GM15510 (cell line): ENCODE data around the gene MAP6.

Experiments used
- POLR2A ChIP-seq: IDR thresholded peaks from 3 replicates; pipeline ENCODE4 v1.6.1; 2011; ENCODE audit warnings: borderline replicate concordance; ENCODE audit not compliant: insufficient read length; ENCODE audit errors: extremely low read depth

MAP6 gene

DNA sequence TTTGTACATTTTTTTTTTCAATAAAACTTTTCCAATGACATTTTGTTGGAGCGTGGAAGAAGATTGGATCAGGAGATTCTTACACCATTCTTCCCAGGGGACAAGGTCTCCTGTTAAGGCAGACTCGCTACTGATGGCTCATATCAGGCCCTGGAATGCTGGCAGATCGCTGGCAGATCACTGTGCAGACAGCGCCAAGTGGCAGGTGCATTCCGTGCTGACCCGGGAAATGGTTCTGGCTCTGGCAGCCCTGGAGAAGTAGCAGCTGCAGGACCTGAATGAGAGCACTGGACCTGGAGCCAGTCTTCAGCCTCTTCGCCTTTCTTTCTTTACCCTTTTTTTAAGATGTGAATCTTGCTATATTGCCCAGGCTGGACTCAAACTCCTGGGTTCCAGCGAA, 96.1 kb downstream of the MAP6 start:
- TF ChIP-seq POLR2A = no peak

DNA sequence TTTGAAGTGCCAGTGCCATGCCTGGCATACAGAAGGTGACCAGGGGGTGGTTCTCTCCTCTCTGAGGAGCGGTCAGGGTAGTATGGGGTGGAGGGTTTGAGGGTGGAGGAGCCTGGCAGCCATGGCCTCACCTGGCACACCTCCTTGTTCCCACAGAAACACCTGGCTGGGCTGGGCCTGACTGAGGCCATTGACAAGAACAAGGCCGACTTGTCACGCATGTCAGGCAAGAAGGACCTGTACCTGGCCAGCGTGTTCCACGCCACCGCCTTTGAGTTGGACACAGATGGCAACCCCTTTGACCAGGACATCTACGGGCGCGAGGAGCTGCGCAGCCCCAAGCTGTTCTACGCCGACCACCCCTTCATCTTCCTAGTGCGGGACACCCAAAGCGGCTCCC, 97.2 kb downstream of the MAP6 start:
- no peak for TF ChIP-seq POLR2A

DNA sequence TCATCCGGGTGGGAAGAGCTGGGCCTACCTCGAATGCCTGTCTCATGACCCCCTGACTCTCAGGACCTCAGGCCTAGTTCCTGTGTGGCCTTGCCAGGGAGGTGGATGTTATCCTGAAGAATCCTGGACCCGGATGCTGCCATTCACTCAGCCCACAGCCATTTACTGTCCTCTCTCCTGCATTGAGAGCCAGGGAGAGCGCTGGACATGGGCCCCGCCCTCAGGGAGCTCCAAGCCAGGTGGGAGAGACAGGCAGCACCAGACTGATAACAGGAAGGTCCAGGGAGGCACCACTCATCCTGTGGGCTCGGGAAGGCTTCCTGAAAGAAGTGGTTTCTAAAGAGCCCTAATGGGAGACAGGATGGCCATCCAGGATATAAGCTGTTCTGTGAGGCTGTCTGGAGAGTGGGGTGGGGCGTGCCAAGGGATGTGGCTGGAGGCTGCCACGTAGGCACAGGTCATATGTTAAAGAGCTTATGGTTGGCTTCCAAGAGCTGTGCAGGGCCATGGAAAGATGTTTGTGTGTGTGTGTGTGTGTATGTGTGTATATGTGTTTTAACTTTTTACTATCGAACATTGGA, 98.2 kb downstream of the MAP6 start:
- TF ChIP-seq POLR2A = no peak

DNA sequence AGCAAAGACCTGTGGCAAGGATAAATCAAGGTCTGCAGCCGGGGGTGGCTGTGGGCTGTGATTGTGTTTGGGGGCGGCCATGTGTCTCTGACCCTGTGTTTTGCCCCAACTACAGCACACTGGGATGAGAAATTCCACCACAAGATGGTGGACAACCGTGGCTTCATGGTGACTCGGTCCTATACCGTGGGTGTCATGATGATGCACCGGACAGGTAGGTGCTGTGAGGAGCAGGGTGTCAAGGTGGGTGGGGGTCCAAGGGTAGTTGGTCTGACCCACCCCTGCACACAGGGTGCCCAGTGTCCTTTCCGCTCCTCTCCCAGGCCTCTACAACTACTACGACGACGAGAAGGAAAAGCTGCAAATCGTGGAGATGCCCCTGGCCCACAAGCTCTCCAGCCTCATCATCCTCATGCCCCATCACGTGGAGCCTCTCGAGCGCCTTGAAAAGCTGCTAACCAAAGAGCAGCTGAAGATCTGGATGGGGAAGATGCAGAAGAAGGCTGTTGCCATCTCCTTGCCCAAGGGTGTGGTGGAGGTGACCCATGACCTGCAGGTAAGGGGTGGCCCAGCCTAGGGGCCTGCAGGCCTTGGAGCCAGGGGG, 100.1 kb downstream of the MAP6 start:
- TF ChIP-seq POLR2A = no peak

DNA sequence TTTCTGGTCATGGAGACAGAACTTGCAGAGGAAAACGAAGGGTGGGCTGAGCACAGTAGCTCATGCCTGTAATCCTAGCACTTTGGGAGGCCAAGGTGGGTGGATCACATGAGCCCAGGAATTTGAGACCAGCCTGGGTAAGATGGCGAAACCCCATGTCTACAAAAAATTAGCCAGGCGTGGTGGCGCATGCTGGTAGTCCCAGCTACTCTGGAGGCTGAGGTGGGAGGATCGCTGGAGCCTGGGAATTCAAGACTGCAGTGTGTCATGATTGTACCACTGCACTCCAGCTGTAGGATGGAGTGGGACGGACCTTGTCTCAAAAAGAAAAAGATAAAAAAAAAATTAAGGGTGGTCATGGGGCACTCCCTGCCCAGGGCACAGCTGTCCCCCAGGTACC, 100.9 kb downstream of the MAP6 start:
- TF ChIP-seq POLR2A = no peak

DNA sequence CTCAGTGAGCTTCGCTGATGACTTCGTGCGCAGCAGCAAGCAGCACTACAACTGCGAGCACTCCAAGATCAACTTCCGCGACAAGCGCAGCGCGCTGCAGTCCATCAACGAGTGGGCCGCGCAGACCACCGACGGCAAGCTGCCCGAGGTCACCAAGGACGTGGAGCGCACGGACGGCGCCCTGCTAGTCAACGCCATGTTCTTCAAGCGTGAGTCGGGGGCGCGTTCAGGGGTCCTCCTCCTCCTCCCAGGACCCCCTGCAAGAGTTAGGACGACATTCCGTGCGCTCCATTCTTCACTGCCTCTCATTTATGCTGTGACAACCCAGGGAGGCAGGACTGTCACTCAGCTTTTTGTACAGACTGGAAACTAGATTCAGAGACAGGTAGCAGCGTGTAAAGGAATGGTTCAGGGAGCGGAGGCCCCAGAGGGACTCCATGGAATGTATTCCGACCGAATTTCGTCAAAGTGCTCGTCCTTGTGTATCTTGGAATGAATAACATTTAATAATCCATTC, 102.0 kb downstream of the MAP6 start:
- no peak for TF ChIP-seq POLR2A

DNA sequence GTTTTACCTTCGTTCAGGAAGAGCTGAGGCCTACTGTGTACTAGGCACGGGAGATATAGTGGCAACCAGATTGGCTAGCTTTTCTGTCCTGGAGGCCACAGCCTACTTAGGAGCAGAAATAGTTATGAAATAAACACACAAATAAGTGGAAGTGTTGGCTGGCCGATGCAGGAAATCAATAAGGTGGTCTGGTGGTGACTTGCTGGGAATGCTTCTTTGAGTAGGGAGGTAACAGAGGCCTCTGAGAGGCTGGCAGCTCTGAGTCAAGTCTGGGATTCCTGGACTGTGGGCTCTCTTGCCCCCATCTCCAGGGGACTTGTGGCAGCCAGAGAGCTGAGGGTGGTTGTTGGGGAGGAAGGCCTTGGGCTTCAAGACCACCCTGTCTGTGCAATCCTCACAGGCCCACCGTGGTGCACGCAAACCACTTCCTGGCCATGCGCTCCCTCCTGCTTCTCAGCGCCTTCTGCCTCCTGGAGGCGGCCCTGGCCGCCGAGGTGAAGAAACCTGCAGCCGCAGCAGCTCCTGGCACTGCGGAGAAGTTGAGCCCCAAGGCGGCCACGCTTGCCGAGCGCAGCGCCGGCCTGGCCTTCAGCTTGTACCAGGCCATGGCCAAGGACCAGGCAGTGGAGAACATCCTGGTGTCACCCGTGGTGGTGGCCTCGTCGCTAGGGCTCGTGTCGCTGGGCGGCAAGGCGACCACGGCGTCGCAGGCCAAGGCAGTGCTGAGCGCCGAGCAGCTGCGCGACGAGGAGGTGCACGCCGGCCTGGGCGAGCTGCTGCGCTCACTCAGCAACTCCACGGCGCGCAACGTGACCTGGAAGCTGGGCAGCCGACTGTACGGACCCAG, 102.7 kb downstream of the MAP6 start:
- no peak for TF ChIP-seq POLR2A

DNA sequence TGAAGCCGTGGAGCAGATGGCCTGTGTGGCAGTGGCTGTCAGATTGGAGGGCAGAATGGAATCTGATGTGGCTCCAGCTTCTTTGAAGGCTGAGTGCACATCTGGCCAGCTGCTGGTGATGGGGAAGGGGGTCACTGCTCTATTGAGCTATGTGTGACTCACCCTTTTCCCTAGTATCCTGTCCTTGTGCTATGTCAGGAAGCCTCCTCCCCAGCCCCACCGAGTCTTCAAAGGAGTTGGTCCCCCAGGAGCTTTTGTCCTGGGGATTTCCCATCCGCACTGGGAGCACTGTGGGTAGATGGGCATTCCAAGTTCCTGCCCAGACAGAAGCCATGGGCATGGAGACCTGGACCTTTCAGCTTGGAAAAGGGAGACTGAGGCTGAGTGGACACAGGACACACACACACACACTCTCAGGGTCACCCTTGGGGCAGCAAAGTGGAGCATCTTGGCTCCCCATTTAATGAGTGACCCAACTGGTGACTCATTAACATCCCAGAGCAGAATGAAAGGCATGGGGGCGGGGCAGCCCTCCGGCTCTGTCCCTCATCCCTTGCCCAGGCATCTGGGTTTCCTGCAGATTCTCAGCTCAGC, 103.5 kb downstream of the MAP6 start:
- no peak for TF ChIP-seq POLR2A

DNA sequence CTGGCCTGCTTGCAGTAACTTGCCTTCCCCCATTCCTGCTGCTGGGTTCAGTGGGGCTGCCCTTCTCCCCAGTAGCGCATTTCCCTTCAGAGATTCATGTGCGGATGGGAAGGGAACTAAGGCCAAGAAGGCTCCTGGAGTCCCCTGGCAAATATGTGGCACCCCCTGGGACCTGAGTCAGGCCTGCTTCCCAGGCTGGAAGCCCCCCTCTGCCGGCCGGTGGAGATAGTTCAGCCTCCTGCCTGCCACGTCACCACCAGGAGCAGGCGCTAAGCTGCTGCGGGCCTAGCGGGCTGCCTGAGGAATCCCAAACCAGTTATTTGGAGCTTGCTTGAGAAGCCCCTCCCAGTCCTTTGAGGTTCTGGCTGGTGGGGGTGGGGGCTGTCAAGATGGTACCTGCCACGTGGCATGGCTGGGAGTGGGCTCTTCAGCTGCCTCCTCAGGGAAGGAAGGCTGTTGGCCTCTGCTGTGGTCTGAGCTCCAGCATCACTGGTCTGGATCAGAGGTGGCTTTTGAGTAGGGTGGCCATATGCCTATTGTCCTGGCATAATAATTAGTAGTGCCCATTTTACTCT, 104.8 kb downstream of the MAP6 start:
- TF ChIP-seq POLR2A = no peak

DNA sequence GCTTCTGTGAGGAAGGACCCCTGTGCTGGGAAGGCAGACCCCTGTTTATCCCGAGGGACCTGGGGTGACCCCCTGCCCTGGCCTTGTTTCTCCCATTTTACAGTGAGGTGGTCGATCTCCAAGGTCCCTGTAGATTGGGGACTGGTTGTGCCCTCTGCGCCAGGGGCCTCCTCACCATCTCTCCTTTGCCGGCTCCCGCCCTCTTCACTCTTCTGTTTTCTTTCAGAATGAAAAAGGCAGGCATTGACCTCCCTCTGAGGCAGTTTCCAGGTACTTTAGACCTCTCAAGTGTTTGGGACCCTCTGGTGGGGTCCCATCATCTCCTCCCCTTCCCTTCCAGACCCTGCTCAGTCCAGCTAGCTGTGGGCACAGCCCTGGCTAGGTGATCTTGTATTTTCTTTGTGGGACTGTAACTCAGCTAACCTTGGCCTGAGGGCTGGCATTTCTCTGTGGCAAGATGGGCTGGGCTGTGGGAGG, 105.3 kb downstream of the MAP6 start:
- TF ChIP-seq POLR2A = no peak

DNA sequence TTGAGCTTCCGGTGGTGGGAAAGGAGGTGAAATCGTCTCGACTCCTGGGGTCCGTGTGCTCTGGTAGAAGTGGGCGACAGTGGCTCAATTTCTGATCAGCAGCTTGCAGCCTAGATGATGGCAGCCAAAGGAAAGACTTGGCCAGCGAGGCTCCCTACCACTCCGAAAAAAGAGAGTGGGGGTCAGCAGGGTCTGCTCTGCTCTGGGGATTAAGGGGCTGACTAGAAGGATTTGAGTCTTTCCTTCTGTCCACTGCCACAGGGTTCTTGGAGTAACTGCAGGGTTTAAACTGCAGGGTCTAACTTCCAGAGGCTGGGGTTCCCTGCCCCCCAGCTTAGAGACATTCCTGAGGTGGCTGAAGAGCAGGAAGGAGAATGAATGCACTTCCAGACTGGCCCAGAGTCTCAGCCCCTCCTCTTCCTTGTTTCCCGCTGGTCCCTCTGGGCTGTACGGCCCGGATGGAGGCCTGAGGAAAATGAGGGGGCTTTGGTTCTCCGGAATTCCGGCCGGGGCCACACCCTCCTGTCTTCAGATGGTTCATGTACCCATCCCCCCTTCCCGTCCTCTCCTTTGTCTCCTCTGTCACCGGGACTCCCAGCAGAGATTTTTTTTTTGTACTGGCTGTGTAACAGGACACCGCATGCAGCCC, 105.9 kb downstream of the MAP6 start:
- no peak for TF ChIP-seq POLR2A

DNA sequence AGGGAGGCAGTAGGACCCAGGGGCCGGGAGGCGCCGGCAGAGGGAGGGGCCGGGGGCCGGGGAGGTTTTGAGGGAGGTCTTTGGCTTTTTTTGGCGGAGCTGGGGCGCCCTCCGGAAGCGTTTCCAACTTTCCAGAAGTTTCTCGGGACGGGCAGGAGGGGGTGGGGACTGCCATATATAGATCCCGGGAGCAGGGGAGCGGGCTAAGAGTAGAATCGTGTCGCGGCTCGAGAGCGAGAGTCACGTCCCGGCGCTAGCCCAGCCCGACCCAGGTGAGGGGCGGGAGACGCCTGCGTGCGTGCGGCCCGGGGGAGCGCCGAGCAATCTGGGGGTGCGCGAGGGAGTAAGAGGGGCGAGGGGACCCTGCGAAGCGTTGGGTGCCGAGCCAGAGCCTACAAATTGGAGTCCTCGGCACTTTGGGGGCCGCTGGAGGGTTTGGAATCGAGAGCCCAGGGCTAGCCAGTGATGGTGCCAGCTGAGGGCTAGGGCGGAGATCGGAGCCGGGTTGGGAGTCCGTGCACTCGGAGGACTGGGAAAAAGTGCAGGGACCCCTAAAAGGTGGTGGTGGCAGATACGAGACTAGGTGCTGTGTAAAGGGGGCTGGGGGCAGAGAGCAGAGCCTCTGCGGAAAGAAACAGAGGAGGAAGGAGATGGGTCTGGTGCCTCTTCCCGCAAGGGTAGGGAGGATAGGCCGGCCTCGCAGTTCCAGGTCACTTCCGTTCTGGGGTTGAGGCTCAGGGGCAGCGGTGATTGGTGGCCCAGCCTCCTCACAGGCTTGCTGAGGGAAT, 106.6 kb downstream of the MAP6 start, which contains the start of gene SERPINH1:
Gene SERPINH1 (plus strand): TSS at position 206 of the 788 bp plus-strand sequence. CDS start 4,097 bp downstream, outside the sequence.
- peak; percentile 70 for TF ChIP-seq POLR2A

DNA sequence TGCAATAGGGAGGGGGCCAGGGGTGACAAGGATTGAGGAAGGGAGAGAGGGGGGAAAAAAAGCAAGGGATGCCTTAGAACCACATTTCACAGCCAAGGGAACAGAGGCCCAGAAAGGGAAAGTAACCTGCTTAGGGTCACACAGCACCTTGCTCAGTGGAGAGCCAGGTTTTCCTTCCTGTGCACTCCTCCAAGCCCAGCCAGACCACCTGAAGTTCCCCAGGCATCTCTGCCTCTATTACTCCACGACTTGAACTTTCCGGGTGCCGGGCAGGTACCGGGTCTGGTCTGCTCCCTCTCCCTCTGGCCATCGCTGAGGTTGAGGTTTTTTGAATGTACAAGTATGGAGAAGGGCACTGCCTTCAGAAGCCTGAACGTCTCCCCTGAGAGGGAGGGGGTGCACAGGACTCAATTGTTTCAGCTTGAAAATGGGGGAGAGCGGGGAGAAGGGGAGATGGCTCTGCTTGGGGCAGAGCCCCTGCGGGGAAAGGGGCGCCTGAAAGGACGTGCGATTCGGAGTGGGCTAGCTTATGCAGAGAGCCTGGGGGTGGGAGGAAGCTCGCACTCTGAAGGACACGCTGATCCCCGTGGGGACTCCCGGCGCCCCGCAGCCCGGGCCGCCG, 107.3 kb downstream of the MAP6 start:
- TF ChIP-seq POLR2A = peak; percentile 35

DNA sequence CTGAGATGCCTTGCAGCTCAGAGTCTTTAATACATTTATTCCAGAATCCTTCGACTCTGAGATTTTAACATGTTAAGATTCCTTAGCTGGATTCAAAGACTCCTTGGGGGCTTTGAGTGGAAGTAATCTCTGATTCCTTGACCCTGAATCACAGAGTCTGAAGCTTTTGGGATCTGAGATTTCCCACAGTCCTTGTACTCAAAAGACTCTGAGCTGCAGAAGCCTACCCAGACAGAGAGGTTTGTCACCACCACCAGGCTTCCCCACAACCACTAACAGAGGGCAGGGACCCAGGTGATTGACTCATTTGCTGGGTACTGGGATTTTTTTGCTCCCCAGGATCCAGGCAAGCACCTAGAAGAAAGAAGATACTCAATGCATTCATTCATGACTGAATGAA, 108.2 kb downstream of the MAP6 start:
- no peak for TF ChIP-seq POLR2A
